COLO668 (cell line): ENCODE measurements around the gene MT1X.
A peak's percentile ranks its signal among the peaks of the same experiment; 100 is the strongest.

ENCODE experiments used
- DNase-seq: peaks from one replicate; lab custom pipeline; 2025; ENCODE audit not compliant: unreplicated experiment; lab: John Stamatoyannopoulos, UW

MT1X gene

DNA sequence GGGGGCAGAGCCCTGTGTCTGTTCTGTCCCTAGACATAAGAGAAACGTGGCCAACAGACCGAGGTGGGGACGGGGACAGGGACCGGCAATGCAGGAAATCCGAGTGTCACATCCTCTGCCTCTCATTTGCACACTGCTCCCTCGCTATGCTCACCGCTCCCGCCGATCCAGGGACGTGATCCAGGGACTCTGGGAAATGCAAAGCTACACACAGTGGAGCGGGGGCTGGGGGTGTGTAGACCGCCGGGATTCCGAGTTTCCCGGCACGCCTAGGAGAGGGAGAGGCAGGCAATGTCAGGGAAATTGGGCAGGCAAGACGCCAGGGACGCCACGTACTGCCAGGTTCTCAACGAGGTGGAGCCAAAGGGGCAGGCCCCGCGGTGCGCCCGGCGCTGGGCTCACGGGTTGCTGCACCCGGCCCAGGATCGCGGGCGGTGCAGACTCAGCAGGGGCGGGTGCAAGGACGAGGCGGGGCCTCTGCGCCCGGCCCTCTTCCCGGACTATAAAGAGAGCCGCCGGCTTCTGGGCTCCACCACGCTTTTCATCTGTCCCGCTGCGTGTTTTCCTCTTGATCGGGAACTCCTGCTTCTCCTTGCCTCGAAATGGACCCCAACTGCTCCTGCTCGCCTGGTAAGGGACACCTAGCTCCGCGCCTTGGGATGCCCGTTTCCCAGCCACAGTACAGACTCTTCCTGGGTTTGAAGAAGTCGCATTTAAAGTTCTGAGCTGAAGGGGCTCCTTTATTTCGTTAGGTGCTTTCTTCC, at the start of gene MT1X:
Gene MT1X (plus strand): TSS at position 532 of the 764 bp plus-strand sequence. CDS start 71 bp downstream, at position 603.
- peak; percentile 86 for DNase-seq

- no peak for DNase-seq
Measured at GRCh38 chr16:56632848-56633365, 49.4 kb upstream of the MT1X start.

DNA sequence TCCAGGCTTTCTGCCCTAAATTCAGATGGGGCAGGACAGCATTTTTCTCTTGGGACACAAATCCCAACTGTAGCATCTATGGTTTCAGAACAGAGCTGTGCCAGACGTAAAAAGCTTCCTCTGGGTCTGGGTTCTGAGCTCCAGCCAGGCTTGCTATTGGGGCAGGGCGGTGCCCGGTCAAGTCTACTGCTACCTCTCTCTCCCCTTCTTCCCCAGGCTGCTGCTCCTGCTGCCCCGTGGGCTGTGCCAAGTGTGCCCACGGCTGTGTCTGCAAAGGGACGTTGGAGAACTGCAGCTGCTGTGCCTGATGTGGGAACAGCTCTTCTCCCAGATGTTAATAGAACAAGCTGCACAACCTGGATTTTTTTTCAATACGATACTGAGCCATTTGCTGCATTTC, 48.7 kb upstream of the MT1X start:
- DNase-seq = no peak

DNA sequence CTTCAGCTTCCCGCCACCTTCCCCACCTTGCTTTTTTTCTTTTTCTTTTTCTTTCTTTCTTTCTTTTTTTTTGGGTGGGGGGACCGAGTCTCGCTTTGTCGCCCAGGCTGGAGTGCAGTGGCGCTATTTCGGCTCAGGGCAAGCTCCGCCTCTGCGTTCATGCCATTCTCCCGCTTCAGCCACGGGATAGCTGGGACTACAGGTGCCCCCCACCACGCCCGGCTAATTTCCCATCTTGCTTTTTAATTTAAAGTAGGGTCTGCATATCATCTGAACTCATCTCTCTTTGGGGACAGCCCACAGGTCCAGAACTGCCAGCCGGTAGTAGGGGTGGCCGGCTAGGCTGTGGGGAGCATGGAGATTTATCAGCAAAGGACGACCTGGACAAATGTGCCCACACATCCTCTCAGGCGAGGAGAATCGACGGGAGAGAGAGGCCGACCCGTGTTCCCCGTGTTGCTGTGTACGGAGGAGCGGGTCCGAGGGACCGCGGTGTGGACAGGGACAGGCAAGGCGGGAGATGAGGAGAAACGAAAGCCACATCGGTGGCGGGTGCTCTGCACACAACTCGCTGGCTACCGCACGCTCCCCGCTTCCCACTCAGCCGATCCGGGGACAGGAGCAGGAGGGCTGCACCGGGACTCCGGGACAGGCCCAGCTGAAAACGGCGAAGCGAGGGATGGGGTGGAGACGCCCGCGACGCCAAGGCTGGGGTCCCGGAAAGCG, 47.4 kb upstream of the MT1X start:
- DNase-seq = no peak

DNA sequence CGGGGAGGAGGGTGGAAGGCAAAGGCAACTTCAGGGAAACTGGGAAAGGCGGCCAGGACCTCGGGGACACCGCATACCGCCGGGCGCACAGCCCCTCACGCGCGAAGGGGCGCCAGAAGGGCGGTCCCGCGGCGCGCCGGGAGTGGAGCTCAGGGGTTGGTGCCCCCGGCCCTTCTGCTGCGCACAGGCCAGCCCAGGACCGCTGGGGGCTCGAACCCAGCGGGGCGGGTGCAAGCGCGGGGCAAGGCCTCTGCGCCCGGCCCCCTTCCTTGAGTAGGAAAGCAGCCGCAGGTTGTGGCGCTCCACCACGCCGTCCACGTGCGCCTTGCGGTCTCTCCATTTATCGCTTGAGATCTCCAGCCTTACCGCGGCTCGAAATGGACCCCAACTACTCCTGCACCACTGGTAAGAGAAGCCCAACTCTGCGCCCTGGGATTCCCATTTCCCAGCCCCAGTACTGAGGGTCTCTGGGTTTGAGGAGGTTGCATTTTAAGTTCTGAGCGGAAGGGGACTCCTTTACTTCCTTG, 46.8 kb upstream of the MT1X start:
- no peak for DNase-seq

GRCh38 chr16:56636616-56637413, 45.5 kb upstream of the MT1X start:
- no peak for DNase-seq

DNA sequence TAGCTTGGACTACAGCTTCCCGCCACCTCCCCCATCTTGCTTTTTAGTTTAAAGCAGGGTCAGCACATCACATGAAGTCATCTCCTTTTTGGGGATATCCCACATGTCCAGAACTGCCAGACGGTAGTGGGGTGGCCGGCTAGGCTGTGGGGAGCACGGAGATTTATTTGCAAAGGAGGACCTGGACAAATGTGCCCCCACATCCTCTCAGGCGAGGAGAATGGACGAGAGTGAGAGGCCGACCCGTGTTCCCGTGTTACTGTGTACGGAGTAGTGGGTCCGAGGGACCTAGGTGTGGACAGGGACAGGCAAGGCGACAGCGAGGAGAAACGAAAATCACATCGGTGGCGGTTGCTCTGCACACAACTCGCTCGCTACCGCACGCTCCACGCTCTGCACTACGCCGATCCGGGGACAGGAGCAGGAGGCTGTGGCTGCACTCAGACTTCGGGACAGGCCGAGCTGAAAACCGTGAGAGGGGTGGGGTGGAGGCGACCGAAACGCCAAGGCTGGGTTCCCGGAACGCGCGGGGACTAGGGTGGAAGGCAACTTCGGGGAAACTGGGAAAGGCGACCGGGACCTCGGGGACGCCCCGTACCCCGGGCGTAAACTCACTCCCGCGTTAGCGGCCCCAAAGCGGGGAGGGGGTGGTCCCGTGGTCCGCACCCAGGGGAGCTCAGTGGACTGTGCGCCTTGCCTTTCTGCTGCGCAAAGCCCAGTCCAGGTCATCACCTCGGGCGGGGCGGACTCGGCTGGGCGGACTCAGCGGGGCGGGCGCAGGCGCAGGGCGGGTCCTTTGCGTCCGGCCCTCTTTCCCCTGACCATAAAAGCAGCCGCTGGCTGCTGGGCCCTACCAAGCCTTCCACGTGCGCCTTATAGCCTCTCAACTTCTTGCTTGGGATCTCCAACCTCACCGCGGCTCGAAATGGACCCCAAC, 44.2 kb upstream of the MT1X start, which contains the start of gene MT1A:
Gene MT1A (plus strand): TSS at position 853 of the 937 bp plus-strand sequence. CDS start 73 bp downstream, at position 926.
- DNase-seq = no peak

DNA sequence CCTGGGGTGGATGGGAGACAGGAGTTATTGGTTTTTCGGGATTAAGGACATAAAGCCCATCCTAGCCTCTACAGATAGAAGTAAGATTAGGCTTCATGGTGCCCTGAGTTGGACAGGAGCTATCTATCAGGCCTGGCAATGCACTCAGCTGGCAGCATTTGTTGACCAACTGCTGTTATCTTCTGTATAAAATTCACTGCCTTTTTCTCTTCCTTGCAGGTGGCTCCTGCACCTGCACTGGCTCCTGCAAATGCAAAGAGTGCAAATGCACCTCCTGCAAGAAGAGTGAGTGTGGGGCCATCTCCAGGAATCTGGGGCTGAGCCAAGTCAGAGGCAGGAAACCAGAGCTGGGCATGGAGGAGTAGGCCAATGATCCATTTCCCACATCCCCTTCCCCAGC, 43.2 kb upstream of the MT1X start:
- no peak for DNase-seq

DNA sequence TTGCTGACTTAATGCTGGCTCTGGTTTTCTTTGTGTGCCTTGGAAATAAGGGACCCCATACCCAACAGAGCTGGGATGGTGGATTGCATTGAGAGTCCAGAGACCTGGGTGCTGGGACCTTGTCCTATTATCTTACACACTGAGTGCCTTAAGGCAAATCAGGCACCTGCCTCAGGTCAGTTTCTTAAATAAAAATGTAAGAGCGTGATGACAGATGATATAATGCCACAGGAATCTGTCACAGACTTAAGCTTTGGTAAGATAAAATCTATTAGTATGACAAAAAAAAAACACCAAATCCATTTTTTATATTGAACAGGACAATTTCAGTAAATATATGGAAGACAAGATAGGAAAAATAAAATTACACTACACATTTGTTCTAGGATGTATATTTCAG, 42.2 kb upstream of the MT1X start:
- no peak for DNase-seq

DNA sequence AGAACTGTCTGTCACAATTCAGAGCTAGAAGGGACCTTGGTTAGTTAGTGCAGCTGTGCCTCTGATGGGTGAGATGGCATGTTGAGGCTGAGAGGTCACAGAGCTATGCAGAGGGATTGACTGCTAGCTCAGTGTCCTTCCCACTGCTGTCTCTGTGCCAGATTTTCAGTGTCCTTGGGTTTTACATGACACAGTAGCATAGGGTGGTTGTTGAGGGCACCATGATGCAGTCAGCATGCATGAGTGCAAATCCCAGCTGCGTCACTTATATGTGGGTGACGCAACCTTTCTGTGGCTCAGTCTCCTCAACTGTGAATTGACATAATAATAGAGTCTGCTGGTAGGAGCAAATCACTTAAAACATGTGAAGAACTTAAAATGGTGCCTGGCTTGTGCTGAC, 41.1 kb upstream of the MT1X start:
- DNase-seq = no peak

- peak; percentile 36 for DNase-seq
Measured at GRCh38 chr16:56643080-56643778, 39.0 kb upstream of the MT1X start.

GRCh38 chr16:56643833-56644232, 38.4 kb upstream of the MT1X start:
- DNase-seq = no peak

DNA sequence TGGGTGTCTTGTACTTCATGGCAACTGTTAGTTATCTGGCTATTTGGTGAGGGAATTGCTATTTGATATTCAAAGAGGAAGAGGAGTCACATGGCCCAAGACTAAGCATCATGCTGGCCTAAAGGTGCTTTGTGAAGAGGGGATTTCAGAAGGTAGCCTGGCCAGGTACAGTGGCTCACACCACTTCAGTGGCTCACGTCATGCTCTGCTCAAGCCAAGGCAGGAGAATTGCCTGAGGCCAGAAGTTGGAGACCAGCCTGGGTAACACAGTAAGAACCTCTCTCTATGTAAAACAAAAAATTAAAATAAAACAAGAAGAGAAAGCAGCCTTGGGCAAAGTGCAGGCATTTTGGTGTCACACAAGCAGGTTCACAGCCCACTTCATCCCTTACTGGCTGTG, 37.0 kb upstream of the MT1X start:
- no peak for DNase-seq

GRCh38 chr16:56645838-56646237, 36.4 kb upstream of the MT1X start:
- no peak for DNase-seq

DNA sequence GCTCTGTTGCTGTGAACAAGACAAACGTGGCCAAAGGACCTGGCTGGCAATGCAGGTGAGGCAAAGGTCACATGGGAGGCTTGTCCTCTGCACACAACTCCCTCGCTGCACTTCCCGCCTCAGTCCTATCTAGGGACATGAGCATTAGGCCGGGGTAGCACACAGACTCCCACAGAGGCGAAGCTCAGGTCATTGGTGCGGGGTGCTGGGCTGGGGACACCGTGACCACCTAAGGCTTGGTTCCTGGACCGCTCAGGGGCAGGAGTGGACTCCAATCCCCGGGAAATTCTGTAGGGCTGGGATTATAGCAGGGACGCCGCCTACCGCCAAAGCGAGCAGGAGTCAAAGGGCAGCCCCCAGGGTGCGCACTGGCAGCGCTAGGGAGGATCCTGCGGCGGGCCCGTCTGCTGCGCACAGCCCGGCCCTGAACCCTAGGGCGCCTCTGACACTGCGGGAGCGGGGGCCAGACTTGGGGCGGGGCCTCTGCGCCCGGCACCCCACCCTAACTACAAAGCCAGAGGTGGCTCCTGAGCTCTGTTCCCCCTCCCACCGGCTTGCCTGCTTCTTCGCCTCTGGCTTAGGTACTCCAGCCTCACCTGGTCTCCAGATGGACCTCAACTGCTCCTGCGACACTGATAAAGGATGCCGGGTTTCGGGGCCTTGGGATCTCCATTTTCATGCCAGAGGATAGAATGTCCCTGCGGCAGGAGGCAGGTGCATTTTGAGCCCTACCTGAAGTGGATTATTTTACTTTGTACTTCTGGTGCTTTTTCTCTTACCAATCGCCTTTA, 34.4 kb upstream of the MT1X start:
- DNase-seq = no peak

GRCh38 chr16:56649271-56649670, 33.0 kb upstream of the MT1X start:
- no peak for DNase-seq

DNA sequence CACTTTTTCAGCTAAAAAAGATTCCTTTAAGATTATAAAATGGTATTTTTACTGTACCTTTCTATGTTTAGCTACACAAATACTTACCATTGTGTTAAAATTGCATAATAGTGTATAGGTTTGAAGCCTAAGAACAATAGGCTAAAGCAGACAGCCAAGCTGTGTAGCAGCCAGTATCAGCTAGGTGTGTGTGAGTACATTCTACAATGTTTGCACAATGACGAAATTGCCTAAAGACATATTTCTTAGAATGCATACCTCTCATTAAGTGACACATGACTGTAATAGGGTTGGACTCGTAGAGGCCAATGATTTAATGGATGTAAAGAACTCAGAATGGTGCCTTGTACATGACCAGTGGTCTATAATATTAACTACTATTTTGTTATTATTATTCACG, 32.5 kb upstream of the MT1X start:
- no peak for DNase-seq

GRCh38 chr16:56651586-56651985, 30.7 kb upstream of the MT1X start, which contains the start of gene MT1B:
MT1B (plus strand) TSS chr16:56651886; CDS start chr16:56651954, 68 bp downstream.
- no peak for DNase-seq
